ENCODE data around the gene CYSLTR2. TPM values are rescaled to one million over a fixed set of nuclear protein-coding genes. Genes with fewer than 3 reads are reported as not detected.

Gene CYSLTR2
- total and polyA plus RNA-seq, 2 of the 8 experiments (the other 6 are each of a cell fraction or from before 2014, with no cell fraction given) = not detected

DNA sequence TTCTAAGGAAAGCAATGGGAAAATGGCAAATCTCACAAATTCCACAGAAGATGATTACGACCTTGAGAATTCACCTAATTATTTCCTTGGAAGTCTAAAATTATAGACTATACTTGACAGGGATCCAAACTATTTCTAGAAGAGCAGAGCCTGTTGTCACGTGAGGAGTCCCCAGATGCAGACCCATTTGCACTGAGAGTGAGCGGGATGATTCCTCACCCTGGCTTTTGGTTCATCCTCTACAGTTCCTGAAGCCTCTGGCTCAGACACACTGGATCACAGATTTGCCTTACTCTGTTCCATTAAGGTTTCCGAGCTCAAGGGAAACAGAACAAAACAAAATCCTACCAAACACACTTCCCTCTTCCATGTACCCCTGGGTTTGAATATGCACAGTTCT is 23.0 kb upstream of the CYSLTR2 start:
- H3K18ac ChIP-seq (ENCODE audit: extremely low read depth, low read length) = no peak overlapping the region
- POLR2A ChIA-PET (ENCODE audit: partially characterized antibody) = no interaction called here
- no peaks in the 10 kb centered on the region for H3K4me1 ChIP-seq (replicated peaks in 1 of 4; ENCODE audit: control insufficient read depth in 3 of 4, insufficient read depth in 4 of 4, low read length in 3 of 4)

More for the DNA sequence above, 23.0 kb upstream of the CYSLTR2 start:
- Histone ChIP-seq H2BK12ac (ENCODE audit: low read depth, low read length) (no peak overlapping the region), H3K23me2 (ENCODE audit: low read depth, low read length) (no peaks in the 10 kb centered on the region), H4K5ac (ENCODE audit: insufficient read length, low read depth, low read length) (no peak overlapping the region), H3K23ac (ENCODE audit: insufficient read length) (no peak overlapping the region), H3K9ac (replicated peaks in 1 of 4; ENCODE audit: extremely low read depth in 1 of 4, low read depth in 3 of 4, low read length in 3 of 4) (no peak overlapping the region), H2AK5ac (ENCODE audit: low read depth, low read length) (no peak overlapping the region), H3K4me2 (ENCODE audit: insufficient read depth in 1 of 2, low read depth in 2 of 2, low read length in 2 of 2) (no peak overlapping the region), H2BK120ac (replicated peaks; ENCODE audit: low read depth, low read length) (no peak overlapping the region), H3K27me3 (replicated peaks in 1 of 4; ENCODE audit: control insufficient read depth in 3 of 4, extremely low read depth in 1 of 4, insufficient read depth in 3 of 4, low read length in 3 of 4) (no peaks in the 10 kb centered on the region), H2BK20ac (ENCODE audit: low read length) (no peak overlapping the region), H3K36me3 (ENCODE audit: control insufficient read depth in 2 of 4, insufficient read depth in 4 of 4, low read length in 3 of 4) (no peaks in the 10 kb centered on the region), H3K56ac (replicated peaks; ENCODE audit: insufficient read length, low read depth, low read length) (no peak overlapping the region), H3K79me2 (ENCODE audit: control insufficient read depth in 1 of 2, insufficient read depth in 2 of 2, low read length in 2 of 2) (no peaks in the 10 kb centered on the region), H3K79me1 (ENCODE audit: low read depth, low read length) (no peaks in the 10 kb centered on the region), H3K27ac (ENCODE audit: low read depth, low read length) (no peak overlapping the region), H3K9me3 (ENCODE audit: insufficient read depth in 2 of 2, low read depth in 1 of 2, low read length in 1 of 2) (no peaks in the 10 kb centered on the region), H3K4me3 (ENCODE audit: extremely low read depth in 1 of 4, insufficient read depth in 2 of 4, low read depth in 3 of 4, low read length in 4 of 4) (no peak overlapping the region), H2BK5ac (ENCODE audit: low read depth, low read length) (no peak overlapping the region), H2AFZ (ENCODE audit: low read length) (no peak overlapping the region), H2BK15ac (ENCODE audit: low read length) (no peak overlapping the region), H4K20me1 (replicated peaks in 1 of 2; ENCODE audit: control insufficient read depth in 1 of 2, insufficient read depth in 2 of 2, low read length in 2 of 2) (no peaks in the 10 kb centered on the region), H4K8ac (ENCODE audit: extremely low read depth, insufficient read depth, low read length) (no peak overlapping the region), H3K4ac (replicated peaks; ENCODE audit: insufficient read length, low read depth, low read length) (no peak overlapping the region), H3K14ac (ENCODE audit: insufficient read length) (no peak overlapping the region), H4K91ac (replicated peaks; ENCODE audit: insufficient read length, low read length) (no peak overlapping the region)
- no peak for DNase-seq (ENCODE audit: low read depth in 1 of 2, low spot score in 2 of 2)
- FAIRE-seq = no peak
- no peak for TF ChIP-seq POLR2AphosphoS5 (IDR thresholded peaks at IDR 0.05; ENCODE audit: low read depth, low read length)
- CTCF ChIA-PET (ENCODE audit: partially characterized antibody) = no interaction called here
- 90% methylated on average over 4 of the region's 4 CpGs; no CpG with 5 or more reads in 1 of the 2 experiments for WGBS, 2 experiments (ENCODE audit: extremely low coverage in 1 of 2, insufficient coverage in 1 of 2, insufficient read length in 1 of 2, insufficient replicate concordance in 2 of 2, low coverage in 1 of 2, low lambda C conversion rate in 2 of 2, missing lambda C conversion rate in 1 of 2)
